HG02588 (cell line): ENCODE measurements around the gene RPS15.

Source experiments
- ATAC-seq: cut with Tn5 transposase; IDR thresholded peaks from one replicate; pipeline ENCODE4 v1.9.1; 2021; ENCODE audit warnings: mild to moderate bottlenecking, moderate library complexity; ENCODE audit not compliant: unreplicated experiment

The RPS15 gene

GRCh38 chr19:1450735-1451731 lies 12.8 kb downstream of the RPS15 start:
- no peak for ATAC-seq

DNA sequence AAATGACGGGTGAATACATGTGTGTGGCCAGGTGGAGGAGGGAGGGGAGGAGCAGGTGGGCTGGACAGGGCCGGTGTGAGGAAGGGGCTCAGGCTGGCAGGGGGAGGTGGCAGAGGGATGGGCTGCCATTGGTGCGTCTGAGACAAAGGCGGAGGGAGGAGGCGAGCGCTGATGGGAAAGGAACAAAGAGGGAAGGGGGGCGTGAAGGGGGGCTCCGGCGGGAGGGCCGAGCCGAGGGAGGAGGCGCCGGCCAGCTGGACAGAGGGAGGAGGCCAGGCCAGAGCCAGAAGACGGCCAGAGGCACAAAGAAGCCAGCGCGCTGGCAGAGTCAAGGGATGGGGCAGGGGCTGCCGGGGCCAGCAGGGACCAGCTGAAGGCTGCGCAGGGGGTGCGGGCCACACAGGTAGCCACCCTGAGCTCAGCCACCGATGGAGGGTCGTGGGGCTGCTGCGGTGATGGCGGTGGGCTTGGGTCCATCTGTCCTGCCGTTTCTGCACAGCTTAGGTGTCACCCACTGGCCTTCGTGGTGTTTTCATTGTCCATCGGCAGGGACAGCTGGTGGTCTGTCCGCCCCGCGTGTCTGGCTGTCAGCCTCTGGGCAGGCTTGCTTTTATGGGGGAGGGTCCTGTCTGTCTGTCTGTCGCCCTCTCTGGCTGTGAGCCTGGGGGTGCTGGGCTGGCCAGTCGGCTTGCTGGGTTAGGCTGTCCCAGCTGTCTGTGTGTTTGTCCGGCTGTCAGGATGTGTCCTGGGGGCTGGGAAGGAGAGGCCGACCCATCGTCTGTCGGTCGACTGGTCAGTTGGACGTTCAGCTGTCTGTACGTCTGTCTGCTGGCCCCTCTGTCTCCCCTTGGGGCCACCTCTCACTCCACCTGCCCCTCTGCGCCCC lies 14.0 kb downstream of the RPS15 start:
- no peak for ATAC-seq

DNA sequence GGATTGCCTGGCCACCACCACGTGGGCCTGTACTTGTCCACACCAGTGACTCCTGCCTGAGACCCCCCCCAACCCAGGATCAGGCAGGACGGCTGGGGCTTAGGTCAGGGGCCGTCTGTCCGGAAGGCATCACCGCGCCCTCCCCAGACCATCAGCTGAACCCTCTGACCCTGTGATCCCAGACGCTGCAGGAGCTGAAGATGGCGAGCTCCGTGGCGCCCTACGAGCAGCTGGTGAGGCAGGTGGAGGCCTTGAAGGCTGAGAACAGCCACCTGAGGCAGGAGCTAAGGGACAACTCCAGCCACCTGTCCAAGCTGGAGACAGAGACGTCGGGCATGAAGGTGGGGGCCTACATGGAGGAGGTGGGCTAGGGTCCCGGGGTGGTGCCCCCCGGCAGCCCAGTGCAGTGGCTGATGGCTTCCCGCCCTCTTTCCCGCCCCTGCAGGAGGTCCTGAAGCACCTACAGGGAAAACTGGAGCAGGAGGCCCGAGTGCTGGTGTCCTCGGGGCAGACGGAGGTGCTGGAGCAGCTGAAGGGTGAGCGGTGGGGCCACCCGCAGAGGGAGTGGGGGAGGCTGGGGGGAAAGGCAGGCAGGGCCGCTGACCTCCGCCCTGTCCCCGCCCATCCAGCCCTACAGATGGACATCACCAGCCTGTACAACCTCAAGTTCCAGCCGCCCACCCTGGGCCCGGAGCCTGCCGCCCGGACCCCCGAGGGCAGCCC lies 14.8 kb downstream of the RPS15 start:
- no peak for ATAC-seq

GRCh38 chr19:1453525-1454364 lies 15.5 kb downstream of the RPS15 start:
- no peak for ATAC-seq

GRCh38 chr19:1455002-1455335 lies 16.8 kb downstream of the RPS15 start:
- ATAC-seq = no peak

DNA sequence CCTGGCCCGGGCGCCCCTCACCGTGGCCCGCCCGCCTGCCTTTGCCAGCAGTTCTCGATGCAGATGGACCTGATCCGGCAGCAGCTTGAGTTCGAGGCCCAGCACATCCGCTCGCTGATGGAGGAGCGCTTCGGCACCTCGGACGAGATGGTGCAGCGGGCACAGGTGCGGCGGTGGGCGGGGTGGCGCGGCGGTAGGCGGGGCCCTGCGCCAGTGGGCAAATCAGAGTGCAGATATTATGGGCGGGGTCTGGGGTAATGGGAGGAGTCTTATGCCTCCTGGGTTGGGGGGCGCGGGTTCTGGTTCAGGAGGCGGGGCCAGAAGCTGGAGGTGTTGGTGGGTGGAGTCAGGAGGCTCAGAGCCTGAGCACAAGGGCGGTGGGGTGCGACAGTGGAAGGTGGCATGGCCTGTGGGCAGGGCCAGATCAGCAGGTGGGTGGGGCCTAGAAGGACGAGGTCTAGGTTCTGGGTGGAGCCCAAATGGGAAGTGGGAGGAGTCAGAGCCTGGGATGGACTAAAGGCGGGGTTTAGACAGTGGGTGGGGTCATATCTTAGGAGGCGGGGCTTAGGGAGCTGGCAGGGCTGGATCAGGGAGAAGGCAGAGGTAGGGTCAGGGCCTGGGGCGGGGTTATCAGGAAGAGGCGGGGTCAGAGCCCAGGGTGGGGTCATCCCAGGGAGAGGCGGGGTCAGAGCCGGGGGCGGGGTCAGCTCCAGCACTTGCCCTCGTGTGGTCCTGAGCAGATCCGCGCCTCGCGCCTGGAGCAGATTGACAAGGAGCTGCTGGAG lies 17.3 kb downstream of the RPS15 start:
- ATAC-seq = no peak

DNA sequence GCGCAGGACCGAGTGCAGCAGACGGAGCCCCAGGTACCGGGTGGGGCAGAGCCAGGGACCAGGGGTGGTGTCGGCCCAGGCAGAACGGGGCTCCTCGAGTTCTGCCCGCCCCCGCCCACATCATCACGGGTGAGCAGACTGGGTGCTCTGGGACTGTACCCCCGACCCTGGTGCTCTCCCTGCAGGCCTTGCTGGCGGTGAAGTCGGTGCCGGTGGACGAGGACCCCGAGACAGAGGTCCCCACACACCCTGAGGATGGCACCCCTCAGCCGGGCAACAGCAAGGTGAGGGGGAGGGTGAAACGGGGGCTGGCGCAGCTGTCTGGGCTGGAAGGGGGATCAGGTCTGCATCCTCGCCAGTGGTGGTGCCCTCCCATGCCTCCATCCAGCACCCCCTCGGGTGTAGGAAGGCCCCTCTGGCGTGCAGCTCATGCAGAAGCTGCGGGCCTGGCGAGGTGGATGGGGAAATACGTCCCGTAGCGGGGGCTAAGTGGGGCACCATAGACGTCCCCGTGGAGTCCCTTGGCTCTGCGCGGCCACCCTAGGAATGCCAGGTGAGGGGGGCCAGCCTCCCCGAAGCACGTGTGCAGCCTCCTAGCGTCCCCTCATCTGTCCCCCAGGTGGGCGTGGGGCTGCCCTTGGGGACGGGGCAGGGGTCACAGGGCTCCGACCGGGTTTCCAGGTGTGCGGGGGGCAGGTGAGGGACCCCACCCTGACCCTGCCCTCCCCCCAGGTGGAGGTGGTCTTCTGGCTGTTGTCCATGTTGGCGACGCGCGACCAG lies 18.1 kb downstream of the RPS15 start:
- no peak for ATAC-seq

DNA sequence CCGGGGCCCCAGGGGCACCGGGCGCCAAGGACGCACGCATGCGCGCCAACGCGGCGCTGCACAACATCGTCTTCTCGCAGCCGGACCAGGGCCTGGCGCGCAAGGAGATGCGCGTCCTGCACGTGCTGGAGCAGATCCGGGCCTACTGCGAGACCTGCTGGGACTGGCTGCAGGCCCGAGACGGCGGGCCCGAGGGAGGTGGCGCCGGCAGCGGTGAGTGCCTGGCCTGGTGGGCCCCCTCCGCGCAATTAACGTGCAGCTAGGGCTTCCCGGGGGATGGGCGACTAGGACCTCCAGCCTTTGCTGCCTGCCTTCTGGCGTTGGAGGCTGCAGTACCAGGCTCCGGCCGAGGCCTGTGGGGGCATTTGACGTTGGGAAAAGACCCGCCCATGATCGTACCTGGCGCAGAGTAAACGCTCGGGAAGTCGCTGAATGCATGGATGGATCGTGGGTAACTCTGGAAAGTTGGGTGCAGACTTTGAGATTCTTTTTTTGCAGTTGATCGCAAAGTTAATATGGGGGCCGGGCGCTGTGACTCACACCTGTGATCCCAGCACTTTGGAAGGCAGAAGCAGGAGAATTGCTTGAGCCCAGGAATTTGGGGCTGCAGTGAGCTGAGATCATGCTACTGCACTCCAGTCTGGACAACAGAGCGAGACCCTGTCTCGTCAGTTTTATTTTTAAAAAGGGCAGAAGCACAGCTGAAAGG lies 19.0 kb downstream of the RPS15 start:
- no peak for ATAC-seq

GRCh38 chr19:1457892-1458291 lies 19.7 kb downstream of the RPS15 start:
- ATAC-seq = no peak

DNA sequence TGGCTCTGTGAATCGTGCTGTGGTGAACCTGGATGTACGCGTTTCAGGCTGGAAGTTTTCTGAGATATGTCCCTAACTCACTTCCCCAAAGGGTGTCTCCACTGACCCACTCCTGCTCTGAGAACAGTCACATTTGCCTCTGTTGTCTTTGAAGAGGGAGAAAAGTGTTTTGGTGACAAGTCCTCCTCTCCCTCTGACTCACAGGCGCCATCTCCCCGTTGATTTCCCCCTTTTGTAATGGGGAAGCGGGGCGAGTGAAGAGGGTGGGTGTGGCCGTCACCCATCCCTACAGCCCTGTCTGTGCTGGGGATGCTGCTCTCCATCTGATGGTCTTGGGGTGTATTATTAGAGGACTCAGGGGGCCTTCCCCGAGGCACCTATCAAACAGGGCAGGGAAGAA lies 21.3 kb downstream of the RPS15 start:
- no peak for ATAC-seq

GRCh38 chr19:1460033-1460995 lies 22.1 kb downstream of the RPS15 start:
- no peak for ATAC-seq

GRCh38 chr19:1461862-1462261 lies 23.7 kb downstream of the RPS15 start:
- no peak for ATAC-seq

- ATAC-seq = no peak
Observed at GRCh38 chr19:1465191-1466016, 27.2 kb downstream of the RPS15 start.

- no peak for ATAC-seq
Observed at GRCh38 chr19:1466018-1466460, 27.8 kb downstream of the RPS15 start.

DNA sequence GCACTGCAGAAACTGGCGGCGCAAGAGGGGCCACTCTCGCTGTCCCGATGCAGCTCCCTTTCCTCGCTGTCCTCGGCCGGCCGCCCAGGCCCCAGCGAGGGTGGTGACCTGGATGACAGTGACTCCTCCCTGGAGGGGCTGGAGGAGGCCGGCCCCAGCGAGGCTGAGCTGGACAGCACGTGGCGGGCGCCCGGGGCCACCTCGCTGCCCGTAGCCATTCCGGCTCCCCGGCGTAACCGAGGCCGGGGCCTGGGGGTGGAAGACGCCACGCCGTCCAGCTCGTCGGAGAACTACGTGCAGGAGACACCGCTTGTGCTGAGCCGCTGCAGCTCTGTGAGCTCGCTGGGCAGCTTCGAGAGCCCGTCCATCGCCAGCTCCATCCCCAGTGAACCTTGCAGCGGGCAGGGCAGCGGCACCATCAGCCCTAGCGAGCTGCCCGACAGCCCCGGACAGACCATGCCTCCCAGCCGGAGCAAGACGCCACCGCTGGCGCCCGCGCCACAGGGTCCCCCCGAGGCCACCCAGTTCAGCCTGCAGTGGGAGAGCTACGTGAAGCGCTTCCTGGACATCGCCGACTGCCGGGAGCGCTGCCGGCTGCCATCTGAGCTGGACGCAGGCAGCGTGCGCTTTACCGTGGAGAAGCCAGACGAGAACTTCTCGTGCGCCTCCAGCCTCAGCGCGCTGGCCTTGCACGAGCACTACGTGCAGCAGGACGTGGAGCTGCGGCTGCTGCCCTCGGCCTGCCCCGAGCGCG lies 28.4 kb downstream of the RPS15 start:
- ATAC-seq = no peak

- no peak for ATAC-seq
Observed at GRCh38 chr19:1467215-1467489, 29.0 kb downstream of the RPS15 start.
